HG02840 (cell line): ENCODE results near the gene RCAN3.

Experiments
- ATAC-seq: cut with Tn5 transposase; IDR thresholded peaks from one replicate; pipeline ENCODE4 v1.9.1; 2021; ENCODE audit warnings: mild to moderate bottlenecking, moderate library complexity, moderate number of reproducible peaks; ENCODE audit not compliant: unreplicated experiment, low FRiP score

RCAN3 gene

GRCh38 chr1:24570265-24571125 lies 67.9 kb downstream of the RCAN3 start:
- no peak for ATAC-seq

- no peak for ATAC-seq
Measured at GRCh38 chr1:24572301-24572700, 69.7 kb downstream of the RCAN3 start.

- ATAC-seq: no peak
Measured at GRCh38 chr1:24575905-24576587, 73.4 kb downstream of the RCAN3 start.

GRCh38 chr1:24578846-24579245 lies 76.2 kb downstream of the RCAN3 start:
- ATAC-seq: no peak

GRCh38 chr1:24580756-24581155 lies 78.1 kb downstream of the RCAN3 start:
- no peak for ATAC-seq

GRCh38 chr1:24584171-24584647 lies 81.6 kb downstream of the RCAN3 start:
- ATAC-seq: no peak

- no peak for ATAC-seq
Measured at GRCh38 chr1:24586119-24586518, 83.5 kb downstream of the RCAN3 start.

GRCh38 chr1:24586970-24587820 lies 84.6 kb downstream of the RCAN3 start:
- ATAC-seq: no peak

GRCh38 chr1:24588573-24588972 lies 85.9 kb downstream of the RCAN3 start:
- ATAC-seq: no peak

GRCh38 chr1:24589200-24589599 lies 86.6 kb downstream of the RCAN3 start:
- ATAC-seq: no peak
